Liver (tissue), 9 donors: ENCODE data around the gene KANSL3. TPM values are rescaled to one million over a fixed set of nuclear protein-coding genes. Genes with fewer than 3 reads are reported as not detected.
"Not testable (repeated sequence)": the region's sequence is repeated elsewhere in the genome, so short reads cannot be mapped to it uniquely, and the experiment has no call there.

Source experiments
- DNase-seq: peaks from one replicate; pipeline ENCODE4 v3.0.0-alpha.2; 2017; ENCODE audit warnings: low spot score
- H3K27ac ChIP-seq, 2 donors: one replicate each; pipeline ENCODE4 v1.7.0; 2013; ENCODE audit warnings: inconsistent platforms in 2 of 2, low read length in 2 of 2, control low read depth in 1 of 2, low read depth in 1 of 2, mild to moderate bottlenecking in 1 of 2
- H3K27me3 ChIP-seq, 4 donors: one replicate each; pipeline versions ENCODE4 v1.6.1 to v1.7.0; 2013; ENCODE audit warnings: low read length in 3 of 4, inconsistent platforms in 1 of 4, mild to moderate bottlenecking in 1 of 4, moderate library complexity in 1 of 4; ENCODE audit not compliant: control insufficient read depth in 4 of 4, insufficient read depth in 4 of 4
- H3K36me3 ChIP-seq, 4 donors: one replicate each; pipeline versions ENCODE4 v1.6.1 to v1.7.0; 2013; ENCODE audit warnings: low read length in 3 of 4, mild to moderate bottlenecking in 3 of 4, low read depth in 1 of 4, moderate library complexity in 1 of 4; ENCODE audit not compliant: control insufficient read depth in 4 of 4, insufficient read depth in 3 of 4
- H3K4me1 ChIP-seq, 4 donors: one replicate each; pipeline versions ENCODE4 v1.6.1 to v1.7.0; 2013; ENCODE audit warnings: low read length in 3 of 4, mild to moderate bottlenecking in 3 of 4, moderate library complexity in 1 of 4; ENCODE audit not compliant: control insufficient read depth in 4 of 4, insufficient read depth in 4 of 4
- H3K4me3 ChIP-seq, 3 donors: one replicate each; pipeline versions ENCODE4 v1.6.1 to v1.7.0; 2013; ENCODE audit warnings: low read length in 3 of 3, control low read depth in 1 of 3, low read depth in 1 of 3, mild to moderate bottlenecking in 1 of 3
- H3K9ac ChIP-seq, 2 donors: one replicate each; pipeline ENCODE4 v1.7.0; 2013; ENCODE audit warnings: low read length in 2 of 2, mild to moderate bottlenecking in 2 of 2, moderate library complexity in 2 of 2, control low read depth in 1 of 2, low read depth in 1 of 2
- H3K9me3 ChIP-seq, 4 donors: one replicate each; pipeline versions ENCODE4 v1.6.1 to v1.7.0; 2013; ENCODE audit warnings: low read length in 3 of 4; ENCODE audit not compliant: control insufficient read depth in 4 of 4
- CTCF ChIP-seq: fragments of 150-350 bp; IDR thresholded peaks from 2 replicates; pipeline ENCODE4 v1.5.1; 2017; ENCODE audit warnings: improper control_type of control experiment, low read depth, low read length; ENCODE audit not compliant: missing input control
- EGR1 ChIP-seq, 2 donors: IDR thresholded peaks; 2 replicates each; pipeline ENCODE4 v1.6.1; 2016 to 2018; ENCODE audit warnings: antibody characterized with exemption in 2 of 2, low read depth in 2 of 2
- FOXA1 ChIP-seq: IDR thresholded peaks from 2 replicates; pipeline ENCODE4 v1.6.1; 2016; ENCODE audit warnings: antibody characterized with exemption
- FOXA2 ChIP-seq: IDR thresholded peaks from 2 replicates; pipeline ENCODE4 v1.6.1; 2016; ENCODE audit warnings: antibody characterized with exemption
- HNF4G ChIP-seq: IDR thresholded peaks from 2 replicates; pipeline ENCODE4 v1.6.1; 2016; ENCODE audit warnings: antibody characterized with exemption
- JUND ChIP-seq, 2 donors: IDR thresholded peaks; 2 replicates each; pipeline ENCODE4 v1.6.1; 2016; ENCODE audit warnings: antibody characterized with exemption in 2 of 2
- RXRA ChIP-seq, 2 donors: IDR thresholded peaks; 2 replicates each; pipeline ENCODE4 v1.6.1; 2017 to 2018; ENCODE audit warnings: antibody characterized with exemption in 2 of 2, mild to moderate bottlenecking in 1 of 2
- SP1 ChIP-seq: IDR thresholded peaks from 2 replicates; pipeline ENCODE4 v1.6.1; 2018; ENCODE audit warnings: antibody characterized with exemption, mild to moderate bottlenecking
- TAF1 ChIP-seq: conservative IDR thresholded peaks from 2 replicates; pipeline ENCODE4 v1.6.1; 2016; ENCODE audit warnings: antibody characterized with exemption, mild to moderate bottlenecking
- YY1 ChIP-seq: IDR thresholded peaks from 2 replicates; pipeline ENCODE4 v1.6.1; 2016; ENCODE audit warnings: antibody characterized with exemption, mild to moderate bottlenecking
- WGBS: extraction: QIAGEN DNeasy Blood & Tissue Kit; methylation state at CpG from one replicate; pipeline ENCODE4 v1.1.7; 2013; 5-methylcytosine and 5-hydroxymethylcytosine counted together
- polyA plus RNA-seq, 2 donors: library from polyadenylated mRNA; stranded (reverse) in 1 of 2; unstranded in 1 of 2; fragments of 200-250 nt in 1 of 2; fragments of >200 nt in 1 of 2; fragmentation: Nextera tagmentation in 1 of 2; extraction: Ambion mirVana in 1 of 2; gene quantifications; one replicate each; pipeline versions ENCODE4 v1.2.1 to v1.2.3, GENCODE V29; 2013 to 2015
- total RNA-seq, 2 donors: library from RNA; depleted of rRNA; stranded (reverse); fragments of >200 nt; gene quantifications; one replicate each; pipeline ENCODE4 v1.2.3, GENCODE V29; 2014
- TF ChIP-seq, protein P1 (sequence below): IDR thresholded peaks from 2 replicates; pipeline ENCODE4 v1.6.1; 2016; ENCODE audit warnings: antibody characterized with exemption
- TF ChIP-seq, protein P2 (sequence below): IDR thresholded peaks from 2 replicates; pipeline ENCODE4 v1.6.1; 2016; ENCODE audit warnings: antibody characterized with exemption, mild to moderate bottlenecking
- donor health status: healthy.
- donor health status: healthy.
- donor health status: healthy.
- donor health status: healthy.
- donor health status: healthy.

KANSL3 gene
- total and polyA plus RNA-seq, 4 donors = 8.3 to 30.5 (median 18.6) TPM

GRCh38 chr2:96655526-96655925, 17.4 kb upstream of the KANSL3 start:
- Histone ChIP-seq H3K9me3 (no peaks in the 10 kb centered on the region), H3K4me1 (no peaks in the 10 kb centered on the region), H3K4me3 (no peak overlapping the region), H3K9ac (no peak overlapping the region), H3K36me3 (no peaks in the 10 kb centered on the region), H3K27me3 (no peaks in the 10 kb centered on the region), H3K27ac (no peak overlapping the region)
- no peak for DNase-seq
- TF ChIP-seq HNF4G (no peak), CTCF (no peak), EGR1 (IDR thresholded peaks at IDR 0.05; ENCODE audit: low read depth in 2 of 2) (no peak), RXRA (IDR thresholded peaks at IDR 0.05) (no peak), FOXA2 (no peak), YY1 (no peak), SP1 (no peak), TAF1 (no peak)
- TF ChIP-seq, protein P1, sequence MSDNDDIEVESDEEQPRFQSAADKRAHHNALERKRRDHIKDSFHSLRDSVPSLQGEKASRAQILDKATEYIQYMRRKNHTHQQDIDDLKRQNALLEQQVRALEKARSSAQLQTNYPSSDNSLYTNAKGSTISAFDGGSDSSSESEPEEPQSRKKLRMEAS = no peak
- TF ChIP-seq, protein P2, sequence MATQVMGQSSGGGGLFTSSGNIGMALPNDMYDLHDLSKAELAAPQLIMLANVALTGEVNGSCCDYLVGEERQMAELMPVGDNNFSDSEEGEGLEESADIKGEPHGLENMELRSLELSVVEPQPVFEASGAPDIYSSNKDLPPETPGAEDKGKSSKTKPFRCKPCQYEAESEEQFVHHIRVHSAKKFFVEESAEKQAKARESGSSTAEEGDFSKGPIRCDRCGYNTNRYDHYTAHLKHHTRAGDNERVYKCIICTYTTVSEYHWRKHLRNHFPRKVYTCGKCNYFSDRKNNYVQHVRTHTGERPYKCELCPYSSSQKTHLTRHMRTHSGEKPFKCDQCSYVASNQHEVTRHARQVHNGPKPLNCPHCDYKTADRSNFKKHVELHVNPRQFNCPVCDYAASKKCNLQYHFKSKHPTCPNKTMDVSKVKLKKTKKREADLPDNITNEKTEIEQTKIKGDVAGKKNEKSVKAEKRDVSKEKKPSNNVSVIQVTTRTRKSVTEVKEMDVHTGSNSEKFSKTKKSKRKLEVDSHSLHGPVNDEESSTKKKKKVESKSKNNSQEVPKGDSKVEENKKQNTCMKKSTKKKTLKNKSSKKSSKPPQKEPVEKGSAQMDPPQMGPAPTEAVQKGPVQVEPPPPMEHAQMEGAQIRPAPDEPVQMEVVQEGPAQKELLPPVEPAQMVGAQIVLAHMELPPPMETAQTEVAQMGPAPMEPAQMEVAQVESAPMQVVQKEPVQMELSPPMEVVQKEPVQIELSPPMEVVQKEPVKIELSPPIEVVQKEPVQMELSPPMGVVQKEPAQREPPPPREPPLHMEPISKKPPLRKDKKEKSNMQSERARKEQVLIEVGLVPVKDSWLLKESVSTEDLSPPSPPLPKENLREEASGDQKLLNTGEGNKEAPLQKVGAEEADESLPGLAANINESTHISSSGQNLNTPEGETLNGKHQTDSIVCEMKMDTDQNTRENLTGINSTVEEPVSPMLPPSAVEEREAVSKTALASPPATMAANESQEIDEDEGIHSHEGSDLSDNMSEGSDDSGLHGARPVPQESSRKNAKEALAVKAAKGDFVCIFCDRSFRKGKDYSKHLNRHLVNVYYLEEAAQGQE = no peak
- 86% methylated on average over 6 of the region's 6 CpGs for WGBS

GRCh38 chr2:96654791-96655190, 16.7 kb upstream of the KANSL3 start:
- not testable (repeated sequence) for H3K4me1 ChIP-seq, H3K4me3 ChIP-seq, H3K36me3 ChIP-seq, H3K27me3 ChIP-seq, H3K9ac ChIP-seq, H3K27ac ChIP-seq, DNase-seq, H3K9me3 ChIP-seq
- WGBS = 92% methylated on average over 7 of the region's 7 CpGs

GRCh38 chr2:96651793-96652192, 13.7 kb upstream of the KANSL3 start:
- Histone ChIP-seq H3K4me3 (no peak overlapping the region), H3K27me3 (no peaks in the 10 kb centered on the region), H3K27ac (no peak overlapping the region), H3K9me3 (no peaks in the 10 kb centered on the region), H3K4me1 (no peaks in the 10 kb centered on the region), H3K9ac (no peak overlapping the region), H3K36me3 (no peaks in the 10 kb centered on the region)
- TF ChIP-seq JUND (IDR thresholded peaks at IDR 0.05) = no peak
- TF ChIP-seq HNF4G = no peak
- TF ChIP-seq FOXA1 = no peak
- no peak for TF ChIP-seq FOXA2
- TF ChIP-seq SP1 = no peak
- DNase-seq = no peak
- 96% methylated on average over 8 of the region's 8 CpGs for WGBS
